GM12878 (cell line): ENCODE results near the gene CHAT. TPM values are rescaled to one million over a fixed set of nuclear protein-coding genes. Genes with fewer than 3 reads are reported as not detected.

Experiments
- polyA plus RNA-seq, 11 experiments: library from polyadenylated mRNA; depleted of rRNA in 4 of 11; unstranded in 6 of 11; stranded (reverse) in 5 of 11; fragments of >200 nt; fragmentation: Nextera tagmentation in 4 of 11; fragmentation: Illumina TruSeq in 1 of 11; extraction: Ambion mirVana in 4 of 11; extraction: Trizol in 1 of 11; gene quantifications; 1 replicate in 1 of 11; 2 replicates in 10 of 11; pipeline versions ENCODE4 v1.2.1 to v1.2.3, GENCODE V29; 2011 to 2016; ENCODE audit warnings: inconsistent platforms in 2 of 11, missing spikeins in 2 of 11, low read depth in 1 of 11
- total RNA-seq, 4 experiments: library from RNA; depleted of rRNA in 3 of 4; stranded (reverse); fragments of >200 nt in 3 of 4; fragmentation: Illumina TruSeq in 1 of 4; extraction: Trizol in 1 of 4; gene quantifications; 2 replicates each; pipeline versions ENCODE4 v1.2.1 to v1.2.3, GENCODE V29; 2013 to 2021

Gene CHAT
- total and polyA plus RNA-seq, 10 of the 15 experiments (the other 5 are each of a cell fraction or from before 2014, with no cell fraction given): not detected

Other genes starting within 250 kb of the CHAT start
- gene DRGX, start 217.9 kb upstream of the CHAT start, total RNA-seq (2014; rRNA removed): not detected in 2 replicates
- not detected in 2 replicates for gene DRGX, start 217.9 kb upstream of the CHAT start, total RNA-seq (2014; rRNA removed; fragmentation: Illumina TruSeq; extraction: Trizol)
- gene DRGX, start 217.9 kb upstream of the CHAT start, total RNA-seq (2021): not detected in 2 replicates
- gene DRGX, start 217.9 kb upstream of the CHAT start, polyA plus RNA-seq (2011; rRNA removed): not detected in 2 replicates
- gene DRGX, start 217.9 kb upstream of the CHAT start, polyA plus RNA-seq (2014; fragmentation: Illumina TruSeq; extraction: Trizol): not detected in 2 replicates
- not detected for gene DRGX, start 217.9 kb upstream of the CHAT start, polyA plus RNA-seq (2014; fragmentation: Nextera tagmentation; extraction: Ambion mirVana)
- not detected in 2 replicates for gene DRGX, start 217.9 kb upstream of the CHAT start, polyA plus RNA-seq (2014; rRNA removed)
- not detected for gene DRGX, start 217.9 kb upstream of the CHAT start, polyA plus RNA-seq (2016; fragmentation: Nextera tagmentation; extraction: Ambion mirVana)
- 6.8 and 8.4 TPM in 2 replicates for gene ERCC6, start 74.9 kb upstream of the CHAT start, total RNA-seq (2014; rRNA removed)
- 9.6 and 11.4 TPM in 2 replicates for gene ERCC6, start 74.9 kb upstream of the CHAT start, total RNA-seq (2014; rRNA removed; fragmentation: Illumina TruSeq; extraction: Trizol)
- 15.0 and 15.6 TPM in 2 replicates for gene ERCC6, start 74.9 kb upstream of the CHAT start, total RNA-seq (2021)
- 11.8 and 16.2 TPM in 2 replicates for gene ERCC6, start 74.9 kb upstream of the CHAT start, polyA plus RNA-seq (2011; rRNA removed)
- gene ERCC6, start 74.9 kb upstream of the CHAT start, polyA plus RNA-seq (2014; fragmentation: Illumina TruSeq; extraction: Trizol): 7.9 and 9.2 TPM in 2 replicates
- 1 to 10 TPM; 4.3 to 6.6 TPM for gene ERCC6, start 74.9 kb upstream of the CHAT start, polyA plus RNA-seq (2014; fragmentation: Nextera tagmentation; extraction: Ambion mirVana)
- 4.9 and 6.1 TPM in 2 replicates for gene ERCC6, start 74.9 kb upstream of the CHAT start, polyA plus RNA-seq (2014; rRNA removed)
- gene ERCC6, start 74.9 kb upstream of the CHAT start, polyA plus RNA-seq (2016; fragmentation: Nextera tagmentation; extraction: Ambion mirVana): 1 to 10 TPM; 7.8 to 9.8 TPM
- not detected in 2 replicates for gene SLC18A3, start 3.7 kb upstream of the CHAT start, total RNA-seq (2014; rRNA removed)
- not detected in 2 replicates for gene SLC18A3, start 3.7 kb upstream of the CHAT start, total RNA-seq (2014; rRNA removed; fragmentation: Illumina TruSeq; extraction: Trizol)
- gene SLC18A3, start 3.7 kb upstream of the CHAT start, total RNA-seq (2021): not detected in 2 replicates
- gene SLC18A3, start 3.7 kb upstream of the CHAT start, polyA plus RNA-seq (2011; rRNA removed): not detected in 2 replicates
- not detected in 2 replicates for gene SLC18A3, start 3.7 kb upstream of the CHAT start, polyA plus RNA-seq (2014; fragmentation: Illumina TruSeq; extraction: Trizol)
- not detected for gene SLC18A3, start 3.7 kb upstream of the CHAT start, polyA plus RNA-seq (2014; fragmentation: Nextera tagmentation; extraction: Ambion mirVana)
- not detected in 2 replicates for gene SLC18A3, start 3.7 kb upstream of the CHAT start, polyA plus RNA-seq (2014; rRNA removed)
- gene SLC18A3, start 3.7 kb upstream of the CHAT start, polyA plus RNA-seq (2016; fragmentation: Nextera tagmentation; extraction: Ambion mirVana): not detected
- not detected in 2 replicates for gene C10orf53, start 65.6 kb downstream of the CHAT start, total RNA-seq (2014; rRNA removed)
- gene C10orf53, start 65.6 kb downstream of the CHAT start, total RNA-seq (2014; rRNA removed; fragmentation: Illumina TruSeq; extraction: Trizol): not detected in 2 replicates
- gene C10orf53, start 65.6 kb downstream of the CHAT start, total RNA-seq (2021): not detected in 2 replicates
- gene C10orf53, start 65.6 kb downstream of the CHAT start, polyA plus RNA-seq (2011; rRNA removed): not detected in 2 replicates
- not detected in 2 replicates for gene C10orf53, start 65.6 kb downstream of the CHAT start, polyA plus RNA-seq (2014; fragmentation: Illumina TruSeq; extraction: Trizol)
- not detected for gene C10orf53, start 65.6 kb downstream of the CHAT start, polyA plus RNA-seq (2014; fragmentation: Nextera tagmentation; extraction: Ambion mirVana)
- not detected in 2 replicates for gene C10orf53, start 65.6 kb downstream of the CHAT start, polyA plus RNA-seq (2014; rRNA removed)
- not detected for gene C10orf53, start 65.6 kb downstream of the CHAT start, polyA plus RNA-seq (2016; fragmentation: Nextera tagmentation; extraction: Ambion mirVana)
- 0.16 and 0.68 TPM in 2 replicates for gene OGDHL, start 148.3 kb downstream of the CHAT start, total RNA-seq (2014; rRNA removed)
- 0.14 and 0.27 TPM in 2 replicates for gene OGDHL, start 148.3 kb downstream of the CHAT start, total RNA-seq (2014; rRNA removed; fragmentation: Illumina TruSeq; extraction: Trizol)
- gene OGDHL, start 148.3 kb downstream of the CHAT start, total RNA-seq (2021): 0.51 and 0.67 TPM in 2 replicates
- gene OGDHL, start 148.3 kb downstream of the CHAT start, polyA plus RNA-seq (2011; rRNA removed): 6.6 and 13.3 TPM in 2 replicates
- gene OGDHL, start 148.3 kb downstream of the CHAT start, polyA plus RNA-seq (2014; fragmentation: Illumina TruSeq; extraction: Trizol): 0.24 TPM in 1 of 2 replicates, not detected in the other
- gene OGDHL, start 148.3 kb downstream of the CHAT start, polyA plus RNA-seq (2014; fragmentation: Nextera tagmentation; extraction: Ambion mirVana): under 1 TPM; 0.02 TPM
- gene OGDHL, start 148.3 kb downstream of the CHAT start, polyA plus RNA-seq (2014; rRNA removed): 0.27 and 0.52 TPM in 2 replicates
- under 1 TPM; 0.42 to 0.46 TPM for gene OGDHL, start 148.3 kb downstream of the CHAT start, polyA plus RNA-seq (2016; fragmentation: Nextera tagmentation; extraction: Ambion mirVana)